AG09319 (cell line): ENCODE data around the gene MINDY4.

Source experiments
- DNase-seq: peaks from one replicate; pipeline ENCODE4 v3.0.0-alpha.2; 2010; ENCODE audit warnings: low read depth; ENCODE audit errors: extremely low read depth
- TF ChIP-seq, protein P1 (sequence below): IDR thresholded peaks from 2 replicates; pipeline ENCODE4 v1.5.1; 2011; ENCODE audit warnings: low read depth, mild to moderate bottlenecking, inconsistent platforms, low read length, moderate library complexity

The MINDY4 gene

DNA sequence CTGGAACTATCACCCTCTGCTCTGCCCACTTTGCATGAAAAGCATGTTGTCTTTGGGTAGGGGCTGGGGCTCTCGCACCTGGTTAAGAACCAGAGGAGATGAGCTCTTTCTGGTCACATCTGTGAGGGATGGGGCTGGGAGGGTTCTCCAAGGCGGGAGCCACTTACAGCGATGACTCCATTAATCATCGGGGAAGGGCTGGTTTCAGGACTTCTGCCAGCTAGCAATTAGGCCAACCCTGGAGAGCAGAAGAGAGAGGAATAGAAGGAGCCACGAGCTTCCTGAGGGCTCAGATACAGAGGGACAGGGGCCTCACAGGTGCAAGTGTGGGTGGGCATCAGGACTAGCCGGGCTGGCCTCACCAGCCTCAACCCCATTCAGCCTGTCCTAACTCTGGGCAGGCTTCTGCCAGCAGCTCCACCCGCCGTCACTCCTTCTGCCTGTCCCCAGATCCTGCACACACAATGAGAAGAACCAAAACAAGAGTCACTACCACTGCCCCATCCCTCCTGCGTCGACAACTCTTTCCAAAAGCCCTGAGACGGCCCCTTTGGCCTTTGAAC is 148.9 kb downstream of the MINDY4 start:
- TF ChIP-seq, protein P1, sequence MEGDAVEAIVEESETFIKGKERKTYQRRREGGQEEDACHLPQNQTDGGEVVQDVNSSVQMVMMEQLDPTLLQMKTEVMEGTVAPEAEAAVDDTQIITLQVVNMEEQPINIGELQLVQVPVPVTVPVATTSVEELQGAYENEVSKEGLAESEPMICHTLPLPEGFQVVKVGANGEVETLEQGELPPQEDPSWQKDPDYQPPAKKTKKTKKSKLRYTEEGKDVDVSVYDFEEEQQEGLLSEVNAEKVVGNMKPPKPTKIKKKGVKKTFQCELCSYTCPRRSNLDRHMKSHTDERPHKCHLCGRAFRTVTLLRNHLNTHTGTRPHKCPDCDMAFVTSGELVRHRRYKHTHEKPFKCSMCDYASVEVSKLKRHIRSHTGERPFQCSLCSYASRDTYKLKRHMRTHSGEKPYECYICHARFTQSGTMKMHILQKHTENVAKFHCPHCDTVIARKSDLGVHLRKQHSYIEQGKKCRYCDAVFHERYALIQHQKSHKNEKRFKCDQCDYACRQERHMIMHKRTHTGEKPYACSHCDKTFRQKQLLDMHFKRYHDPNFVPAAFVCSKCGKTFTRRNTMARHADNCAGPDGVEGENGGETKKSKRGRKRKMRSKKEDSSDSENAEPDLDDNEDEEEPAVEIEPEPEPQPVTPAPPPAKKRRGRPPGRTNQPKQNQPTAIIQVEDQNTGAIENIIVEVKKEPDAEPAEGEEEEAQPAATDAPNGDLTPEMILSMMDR, result no peak
- no peak for DNase-seq

DNA sequence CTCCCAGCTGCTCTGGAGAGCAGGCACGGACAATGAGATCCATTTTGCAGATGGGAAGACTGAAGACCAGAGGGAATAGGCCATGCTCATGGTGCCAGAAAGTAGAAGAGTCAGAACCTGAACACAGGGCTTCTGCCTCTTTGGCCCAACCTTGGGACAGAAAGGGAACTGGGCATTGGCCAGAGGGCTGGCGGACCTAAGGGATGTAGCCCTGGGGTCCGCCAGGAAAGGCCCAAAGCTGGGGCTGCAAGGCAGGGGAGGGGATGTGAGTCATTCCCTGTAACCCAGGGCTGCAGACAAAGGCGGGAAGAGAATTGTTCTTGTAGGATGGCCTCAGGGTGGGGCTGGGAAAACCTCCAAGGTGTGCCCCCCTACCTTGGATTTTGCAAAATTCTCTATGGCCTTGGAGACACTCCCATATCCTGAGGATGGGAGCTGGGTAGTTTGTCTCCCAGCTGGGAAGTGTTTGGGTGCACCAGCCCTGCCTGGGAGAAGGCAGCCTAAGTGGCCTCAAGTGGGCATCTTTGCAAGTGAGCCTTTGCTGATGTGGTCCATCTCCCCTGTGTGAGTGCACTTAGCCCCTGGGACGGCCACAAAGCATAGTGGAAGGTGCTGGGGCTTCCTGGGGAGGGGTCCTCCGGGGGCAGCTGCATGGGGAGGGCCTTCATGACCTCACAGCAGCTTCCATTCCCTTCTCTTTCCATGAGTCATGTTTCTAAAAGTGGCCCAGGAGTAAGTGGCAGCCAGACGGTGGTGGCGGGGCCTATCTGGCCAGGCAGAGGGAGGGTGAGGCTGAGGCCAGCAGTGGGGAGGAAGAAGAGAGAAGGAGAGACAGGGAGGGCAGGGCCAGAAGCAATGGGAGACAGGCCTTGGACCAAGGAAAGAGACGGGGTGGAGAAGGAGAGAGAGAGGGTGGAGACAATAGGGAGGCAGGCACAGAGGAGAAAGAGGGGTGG is 149.6 kb downstream of the MINDY4 start:
- TF ChIP-seq, protein P1, result no peak
- DNase-seq, result no peak

DNA sequence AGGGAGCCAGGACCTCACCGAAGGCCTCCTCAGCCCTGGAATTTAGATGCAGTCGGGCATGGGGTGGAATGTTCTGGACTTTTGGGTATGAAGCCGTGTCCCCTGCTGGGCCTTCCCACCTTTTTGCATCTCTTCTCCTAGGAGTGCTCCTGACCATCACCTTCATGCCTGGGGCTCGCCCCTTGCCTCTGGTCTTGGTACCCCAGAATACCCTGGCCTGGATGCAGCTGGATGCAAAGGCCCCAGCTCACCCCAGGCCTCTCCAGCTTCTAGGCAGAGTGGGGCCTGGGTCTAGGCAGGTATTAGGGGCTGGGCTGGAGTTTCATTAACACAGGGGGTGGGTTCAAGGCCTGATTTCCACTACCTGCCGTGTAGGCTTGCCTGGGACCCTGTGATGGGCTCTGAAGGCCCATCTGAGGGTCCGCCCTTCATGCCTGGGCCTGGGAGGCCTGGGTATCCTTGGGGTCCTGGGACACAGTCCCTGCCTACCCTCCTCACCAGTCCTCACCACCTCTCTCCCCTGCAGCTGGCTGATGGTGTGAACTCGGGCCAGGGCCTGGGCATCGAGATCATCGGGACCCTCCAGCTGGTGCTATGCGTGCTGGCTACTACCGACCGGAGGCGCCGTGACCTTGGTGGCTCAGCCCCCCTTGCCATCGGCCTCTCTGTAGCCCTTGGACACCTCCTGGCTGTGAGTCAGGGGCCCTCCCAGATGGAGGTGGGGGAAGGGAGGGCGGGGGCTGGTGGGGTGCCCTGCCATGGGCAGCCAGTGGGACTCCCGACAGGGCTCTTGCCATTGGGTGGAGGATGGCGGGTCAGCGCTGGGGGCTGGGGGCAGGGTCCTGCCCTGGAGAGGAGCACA is 150.6 kb downstream of the MINDY4 start:
- no peak for DNase-seq
- TF ChIP-seq, protein P1, result no peak

DNA sequence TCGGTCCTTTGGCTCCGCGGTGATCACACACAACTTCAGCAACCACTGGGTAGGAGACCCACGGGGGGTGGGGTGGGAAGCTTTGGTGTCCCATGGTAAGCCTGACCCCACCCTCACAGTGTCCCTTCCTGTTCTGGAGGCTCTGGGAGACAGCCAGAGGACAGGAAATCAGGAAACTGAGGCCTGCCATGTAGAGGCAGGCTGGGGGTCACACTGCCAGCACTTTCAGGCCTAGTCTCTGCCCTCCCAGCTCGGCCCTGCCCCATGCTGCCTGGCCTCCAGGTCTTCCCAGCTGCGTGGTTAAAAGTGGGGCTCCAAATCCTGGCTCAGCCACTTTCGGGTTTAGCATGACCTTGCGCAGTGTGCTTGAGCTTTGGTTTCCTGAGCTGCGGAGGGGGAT is 151.4 kb downstream of the MINDY4 start:
- no peak for DNase-seq
- TF ChIP-seq, protein P1, result no peak

DNA sequence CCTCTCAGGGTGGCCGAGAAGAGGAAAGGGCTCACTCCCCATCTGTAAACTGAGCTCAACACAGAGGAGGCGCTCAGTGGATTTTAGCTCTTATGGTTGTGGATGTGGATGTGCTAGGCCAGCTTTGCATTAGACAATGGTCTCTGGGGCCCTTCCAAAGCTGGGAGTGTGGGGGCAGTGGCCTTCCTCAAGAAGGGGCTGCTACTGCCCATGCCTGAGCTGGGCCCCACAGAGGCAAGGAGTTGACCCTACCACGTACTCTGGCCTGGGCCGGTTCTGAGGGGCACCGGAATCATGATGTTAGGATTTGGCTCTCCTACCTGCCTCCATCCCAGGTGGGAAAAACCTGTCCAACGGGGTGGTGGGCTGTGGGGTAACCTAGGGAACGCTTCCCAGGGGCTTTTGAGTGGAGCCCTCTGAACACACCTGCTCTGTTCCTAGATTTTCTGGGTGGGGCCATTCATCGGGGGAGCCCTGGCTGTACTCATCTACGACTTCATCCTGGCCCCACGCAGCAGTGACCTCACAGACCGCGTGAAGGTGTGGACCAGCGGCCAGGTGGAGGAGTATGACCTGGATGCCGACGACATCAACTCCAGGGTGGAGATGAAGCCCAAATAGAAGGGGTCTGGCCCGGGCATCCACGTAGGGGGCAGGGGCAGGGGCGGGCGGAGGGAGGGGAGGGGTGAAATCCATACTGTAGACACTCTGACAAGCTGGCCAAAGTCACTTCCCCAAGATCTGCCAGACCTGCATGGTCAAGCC is 152.0 kb downstream of the MINDY4 start:
- no peak for DNase-seq
- TF ChIP-seq, protein P1, result no peak

DNA sequence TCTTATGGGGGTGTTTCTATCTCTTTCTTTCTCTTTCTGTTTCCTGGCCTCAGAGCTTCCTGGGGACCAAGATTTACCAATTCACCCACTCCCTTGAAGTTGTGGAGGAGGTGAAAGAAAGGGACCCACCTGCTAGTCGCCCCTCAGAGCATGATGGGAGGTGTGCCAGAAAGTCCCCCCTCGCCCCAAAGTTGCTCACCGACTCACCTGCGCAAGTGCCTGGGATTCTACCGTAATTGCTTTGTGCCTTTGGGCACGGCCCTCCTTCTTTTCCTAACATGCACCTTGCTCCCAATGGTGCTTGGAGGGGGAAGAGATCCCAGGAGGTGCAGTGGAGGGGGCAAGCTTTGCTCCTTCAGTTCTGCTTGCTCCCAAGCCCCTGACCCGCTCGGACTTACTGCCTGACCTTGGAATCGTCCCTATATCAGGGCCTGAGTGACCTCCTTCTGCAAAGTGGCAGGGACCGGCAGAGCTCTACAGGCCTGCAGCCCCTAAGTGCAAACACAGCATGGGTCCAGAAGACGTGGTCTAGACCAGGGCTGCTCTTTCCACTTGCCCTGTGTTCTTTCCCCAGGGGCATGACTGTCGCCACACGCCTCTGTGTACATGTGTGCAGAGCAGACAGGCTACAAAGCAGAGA is 152.7 kb downstream of the MINDY4 start:
- TF ChIP-seq, protein P1, result no peak
- no peak for DNase-seq
